ENCODE data around the gene ERCC5.

Gene ERCC5

DNA sequence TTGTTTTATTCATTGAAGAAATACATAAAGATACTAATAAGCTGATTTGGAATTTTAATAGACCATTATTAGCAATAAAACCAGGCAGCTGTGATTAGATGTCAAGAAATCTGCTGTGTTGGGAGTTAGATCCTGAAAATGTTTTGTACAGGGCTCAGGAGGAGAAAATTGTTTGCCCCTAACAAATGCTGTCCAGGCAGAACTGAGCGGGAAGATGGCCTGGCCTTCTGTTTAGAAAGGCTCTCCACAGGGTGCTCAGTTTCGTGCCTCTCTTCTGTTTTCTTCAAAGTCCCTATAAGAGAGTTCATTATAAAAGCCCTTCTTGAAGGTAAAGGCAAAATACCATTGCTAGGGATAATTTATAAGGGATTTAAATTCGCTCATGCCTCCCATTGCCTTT is 64.1 kb downstream of the ERCC5 start:
- DNase-seq = no peak
- in situ Hi-C loops (cut with HindIII; ENCODE audit: low pct_ligation_motif_present, low pct_unique_long_range_greater_than_20kb, low sequenced_read_pairs) = no loop called here

DNA sequence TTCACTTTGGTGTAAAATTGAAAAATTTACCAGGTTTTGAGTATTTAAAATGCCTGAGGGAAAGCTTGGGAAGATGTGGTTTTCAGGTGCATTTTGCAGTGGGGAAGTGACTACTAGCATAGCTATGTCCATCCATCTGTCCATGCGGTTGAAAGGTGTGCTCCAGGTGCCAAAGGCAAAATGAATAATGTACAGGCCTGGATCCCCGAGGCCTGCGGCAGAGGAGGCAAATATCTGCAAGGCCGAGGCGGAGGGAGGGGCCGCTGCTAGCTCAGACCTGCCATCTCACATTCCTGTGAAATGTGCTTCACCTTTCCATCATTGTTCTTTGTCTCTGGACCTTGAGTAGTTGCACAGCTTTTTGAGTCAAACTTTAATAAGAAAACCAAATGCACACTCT is 65.5 kb downstream of the ERCC5 start:
- in situ Hi-C loops (cut with HindIII; ENCODE audit: low pct_ligation_motif_present, low pct_unique_long_range_greater_than_20kb, low sequenced_read_pairs) = no loop called here
- DNase-seq = no peak

DNA sequence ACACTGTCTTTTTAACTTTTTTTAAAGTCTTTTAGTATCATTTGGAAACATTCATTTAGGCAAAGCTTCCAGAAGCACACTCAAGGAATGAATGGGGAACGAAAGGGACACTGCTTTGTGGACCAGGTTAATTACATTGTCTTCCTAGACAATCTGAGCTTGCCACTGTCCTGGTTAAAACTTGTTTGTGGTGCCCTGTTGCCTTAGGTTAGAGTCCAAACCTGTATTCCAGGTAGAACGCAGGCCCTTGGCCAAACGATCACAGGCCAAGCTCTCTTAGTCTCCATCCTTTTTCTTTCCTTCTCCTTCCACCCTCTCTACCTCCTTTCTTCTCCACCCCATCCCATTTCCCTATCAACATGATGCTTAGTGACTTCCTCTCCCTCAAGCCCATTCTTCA is 66.8 kb downstream of the ERCC5 start:
- DNase-seq = no peak
- in situ Hi-C loops (cut with HindIII; ENCODE audit: low pct_ligation_motif_present, low pct_unique_long_range_greater_than_20kb, low sequenced_read_pairs) = no loop called here

DNA sequence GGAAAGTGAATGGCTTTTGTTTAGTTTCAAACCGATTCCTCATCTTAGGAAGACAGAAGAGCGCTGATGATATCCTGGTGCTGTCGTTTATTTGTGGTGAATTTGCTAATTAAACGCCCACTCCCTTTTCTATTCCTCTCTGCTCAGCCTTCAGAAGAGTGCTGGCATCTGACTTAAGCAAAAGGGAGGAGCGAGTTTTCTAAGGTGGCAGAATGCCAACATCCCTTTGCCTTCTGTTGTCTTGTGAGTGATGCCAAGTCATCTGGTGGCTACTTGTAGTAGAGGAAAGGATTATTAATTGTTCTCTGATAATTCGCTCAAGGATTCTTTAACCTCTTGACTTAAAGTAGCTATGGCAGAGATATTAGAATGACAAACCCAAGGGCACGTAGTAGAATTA is 68.1 kb downstream of the ERCC5 start:
- in situ Hi-C loops (cut with HindIII; ENCODE audit: low pct_ligation_motif_present, low pct_unique_long_range_greater_than_20kb, low sequenced_read_pairs) = no loop called here
- no peak for DNase-seq

DNA sequence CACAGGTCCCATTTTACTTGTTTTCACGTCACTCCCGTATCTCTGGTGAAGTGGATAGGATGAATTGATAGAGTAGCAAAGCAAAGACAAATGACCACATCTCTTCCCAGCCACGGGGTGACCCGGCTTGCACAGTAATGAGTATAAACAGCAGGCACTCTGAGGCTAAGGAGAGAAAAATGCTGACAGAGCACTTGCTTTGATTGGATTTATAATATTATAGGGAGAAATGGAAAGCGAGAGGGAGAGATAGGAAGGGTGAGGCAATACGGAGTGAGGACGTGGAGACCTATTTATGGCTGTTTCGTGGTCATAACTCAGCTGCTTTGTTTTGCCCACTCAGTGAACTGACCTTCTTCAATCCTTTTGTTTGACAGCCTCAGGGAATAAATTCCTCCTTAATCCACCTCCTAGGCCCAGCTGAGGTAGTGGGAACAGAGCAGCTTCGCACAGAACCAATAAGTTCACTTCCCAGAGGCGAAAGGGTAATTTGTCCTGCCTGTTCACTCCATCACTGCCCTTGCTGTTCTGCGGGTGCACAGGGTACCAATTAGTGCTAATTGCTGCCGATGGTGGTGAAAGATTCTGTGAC is 68.6 kb downstream of the ERCC5 start:
- no peak for DNase-seq
- in situ Hi-C loops (cut with HindIII; ENCODE audit: low pct_ligation_motif_present, low pct_unique_long_range_greater_than_20kb, low sequenced_read_pairs) = no loop called here

DNA sequence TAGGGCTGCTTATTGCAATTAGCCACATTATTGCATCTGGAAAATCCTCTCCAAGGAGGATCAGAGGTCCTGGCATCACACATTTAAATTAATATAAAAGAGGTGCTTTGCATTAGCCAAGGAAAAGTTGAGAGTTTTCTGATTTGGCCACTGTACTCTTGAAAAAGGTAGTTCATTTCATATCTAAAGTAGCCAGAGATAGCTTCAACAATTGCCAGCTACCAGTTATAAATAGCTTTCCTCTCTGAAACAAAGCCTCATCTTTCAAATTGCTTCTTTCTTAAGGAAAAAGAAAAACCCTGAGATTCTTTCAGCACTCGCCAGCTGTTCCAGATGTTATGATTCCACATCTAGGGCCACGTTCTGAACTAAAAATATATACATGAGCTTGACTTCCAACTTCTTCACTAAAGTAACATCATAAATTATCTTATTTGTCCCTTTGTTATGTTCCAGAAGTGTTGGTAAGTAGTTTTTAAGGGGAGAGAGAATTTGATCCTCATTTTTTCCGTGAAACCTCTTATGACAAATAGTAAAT is 69.6 kb downstream of the ERCC5 start:
- in situ Hi-C loops (cut with HindIII; ENCODE audit: low pct_ligation_motif_present, low pct_unique_long_range_greater_than_20kb, low sequenced_read_pairs) = no loop called here
- DNase-seq = no peak

DNA sequence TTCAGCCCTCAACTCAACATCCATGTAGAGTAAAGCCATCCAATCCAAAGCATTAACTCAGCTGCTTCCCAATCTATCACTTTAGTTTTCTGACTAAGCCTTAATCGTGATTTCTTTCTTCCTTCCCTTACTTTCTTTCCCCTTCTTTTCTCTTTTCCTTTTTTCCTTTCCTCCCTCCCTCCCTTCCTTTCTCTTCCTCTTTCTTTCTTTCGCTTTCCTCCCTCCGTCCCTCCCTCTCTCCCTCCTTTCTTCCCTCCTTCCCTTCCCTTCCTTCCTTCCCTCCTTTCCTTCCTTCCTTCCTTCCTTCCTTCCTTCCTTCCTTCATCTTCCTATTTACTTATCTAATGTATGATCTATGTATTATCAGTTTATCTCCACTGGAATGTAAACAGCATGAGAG is 71.2 kb downstream of the ERCC5 start:
- DNase-seq = no peak
- in situ Hi-C loops (cut with HindIII; ENCODE audit: low pct_ligation_motif_present, low pct_unique_long_range_greater_than_20kb, low sequenced_read_pairs) = no loop called here

DNA sequence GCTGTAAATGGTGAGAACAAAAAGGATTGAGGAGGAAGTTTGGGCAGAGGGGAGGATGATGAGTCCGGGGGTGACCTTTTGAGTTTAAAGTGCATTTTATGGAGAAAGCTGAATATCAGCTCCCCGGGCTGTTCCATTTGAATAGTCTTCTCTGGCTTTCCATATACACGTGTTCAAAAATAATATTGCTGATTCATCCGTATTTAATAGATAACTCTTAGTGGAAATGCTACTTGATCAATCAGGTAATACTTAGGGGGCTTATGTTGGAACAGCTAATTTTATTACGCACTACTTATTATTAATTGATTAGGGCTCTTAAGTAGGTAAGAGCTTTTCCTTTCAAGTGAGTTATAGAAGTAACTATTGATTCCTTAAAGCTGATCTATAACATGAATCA is 76.4 kb downstream of the ERCC5 start:
- no peak for DNase-seq
- in situ Hi-C loops (cut with HindIII; ENCODE audit: low pct_ligation_motif_present, low pct_unique_long_range_greater_than_20kb, low sequenced_read_pairs) = no loop called here

Data from ACHN (cell line).